HG02642 (cell line): ENCODE measurements around the gene ZNF397.

ENCODE experiments used
- ATAC-seq: cut with Tn5 transposase; IDR thresholded peaks from one replicate; pipeline ENCODE4 v1.9.1; 2021; ENCODE audit warnings: mild to moderate bottlenecking; ENCODE audit not compliant: unreplicated experiment, poor library complexity

ZNF397 gene

GRCh38 chr18:35289293-35289692, 48.5 kb downstream of the ZNF397 start:
- ATAC-seq, result peak; percentile 1

DNA sequence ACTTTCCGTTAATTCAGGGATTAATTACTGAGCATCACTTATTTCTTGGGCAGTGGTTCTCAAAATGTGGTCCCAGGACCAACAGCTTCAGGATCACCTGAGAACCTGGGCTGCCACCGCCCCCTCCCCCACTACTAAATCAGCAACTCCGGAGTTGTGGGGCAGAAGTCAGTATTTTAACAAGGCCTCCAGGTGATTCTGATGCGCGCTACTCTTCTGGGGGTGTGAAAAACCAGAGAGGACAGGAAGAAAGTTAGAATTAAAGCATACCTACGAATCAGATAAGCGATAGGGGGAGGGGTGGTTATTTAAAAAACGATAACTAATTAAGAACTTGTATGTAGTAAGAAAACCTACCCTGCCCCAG, 48.9 kb downstream of the ZNF397 start:
- ATAC-seq, result peak; percentile 37

DNA sequence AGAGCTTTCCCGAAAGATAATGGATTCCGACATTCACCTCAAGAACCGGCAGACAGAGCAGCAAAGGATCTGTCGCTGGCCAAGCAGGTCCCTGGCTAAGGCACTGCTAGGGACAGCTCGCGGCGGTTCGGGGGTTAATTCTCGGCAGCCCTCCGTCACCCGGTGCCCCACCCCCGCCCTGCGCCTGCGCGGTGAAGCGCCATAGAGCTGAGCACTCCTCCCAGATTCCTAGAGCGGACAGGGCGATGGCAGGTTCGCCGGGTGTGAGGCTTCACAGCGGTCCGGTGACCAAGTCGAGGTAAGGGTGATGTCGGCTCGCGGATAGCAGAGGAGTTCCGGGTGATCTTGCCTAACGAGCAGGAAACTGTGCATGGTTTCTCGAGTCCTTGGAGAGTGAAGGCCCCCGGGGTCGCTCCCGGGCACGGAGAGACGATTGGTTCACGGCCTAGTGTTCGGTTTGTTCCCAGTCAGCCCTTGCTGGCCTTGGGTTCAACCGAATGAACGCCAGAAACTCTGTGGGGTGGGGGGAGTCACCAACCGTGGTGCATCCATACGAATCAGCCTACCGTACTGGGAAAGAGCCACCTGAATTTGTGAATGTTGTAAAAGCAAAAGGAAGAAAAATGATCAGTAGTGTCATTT, 49.4 kb downstream of the ZNF397 start, which contains the start of gene ZSCAN30:
Gene ZSCAN30, minus strand, starts transcription at position 136 of the 642 bp plus-strand sequence. CDS start 25,877 bp downstream, outside the sequence.
- ATAC-seq, result peak; percentile 96

- no peak for ATAC-seq
Observed at GRCh38 chr18:35291166-35291565, 50.3 kb downstream of the ZNF397 start.

- ATAC-seq, result no peak
Observed at GRCh38 chr18:35296060-35296459, 55.2 kb downstream of the ZNF397 start.

- no peak for ATAC-seq
Observed at GRCh38 chr18:35303610-35304009, 62.8 kb downstream of the ZNF397 start.

- no peak for ATAC-seq
Observed at GRCh38 chr18:35306588-35307250, 65.9 kb downstream of the ZNF397 start.
